GM10266 (cell line): ENCODE data around the gene PRR20B.
"Not testable (repeated sequence)": the region's sequence is repeated elsewhere in the genome, so short reads cannot be mapped to it uniquely, and the experiment has no call there.

Experiments
- DNase-seq: peaks from one replicate; pipeline ENCODE4 v3.0.0; 2012; ENCODE audit errors: extremely low spot score
- CTCF ChIP-seq: IDR thresholded peaks from 2 replicates; pipeline ENCODE4 v1.5.1; 2012; ENCODE audit warnings: mild to moderate bottlenecking, low read depth; ENCODE audit not compliant: control insufficient read depth, insufficient read depth; ENCODE audit errors: missing control alignments

Gene PRR20B

DNA sequence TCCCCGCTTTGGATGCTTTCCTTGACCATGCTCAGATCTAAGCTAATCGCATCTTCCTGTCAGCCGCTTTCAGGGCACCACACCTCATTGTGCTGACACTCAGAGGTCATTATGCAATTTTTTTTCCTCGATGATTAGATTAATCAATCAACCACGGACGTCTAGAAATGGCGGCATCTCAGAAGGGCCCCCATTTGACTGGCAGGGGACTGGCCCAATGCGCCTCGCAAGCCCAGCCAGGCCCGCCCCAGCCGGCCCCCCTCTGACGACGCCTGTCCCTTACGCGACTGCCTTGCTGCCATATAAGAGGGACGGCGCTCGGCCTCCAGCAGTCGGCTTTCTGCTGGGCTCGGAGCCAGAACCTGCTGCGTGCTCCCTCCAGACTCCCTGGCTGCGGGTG lies at the start of gene PRR20B:
TSS of gene PRR20B (plus strand) at position 301 of the 400 bp plus-strand sequence. CDS start 387 bp downstream, outside the sequence.
- not testable (repeated sequence) for DNase-seq

DNA sequence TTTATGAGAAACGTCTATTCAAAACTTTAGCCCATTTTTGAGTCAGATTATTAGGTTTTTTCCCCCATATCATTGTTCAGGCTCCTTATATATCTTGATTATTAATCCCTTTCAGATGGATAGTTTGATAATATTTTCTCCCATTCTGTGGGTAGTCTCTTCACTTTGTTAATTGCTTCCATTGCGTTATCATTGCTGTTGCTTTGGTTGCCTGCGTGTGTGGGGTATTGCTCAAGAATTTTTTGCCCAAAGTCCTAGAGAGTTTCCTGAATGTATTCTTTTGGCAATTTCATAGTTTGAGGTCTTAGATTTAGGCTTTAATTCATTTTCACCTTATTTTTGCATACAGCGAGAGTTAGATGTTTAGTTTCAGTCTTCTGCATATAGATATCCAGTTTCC lies 32.3 kb upstream of the PRR20B start:
- no peak for DNase-seq
- no peak for TF ChIP-seq CTCF

GRCh38 chr13:57123681-57124080 lies 23.6 kb upstream of the PRR20B start:
- no peak for DNase-seq
- TF ChIP-seq CTCF = no peak

DNA sequence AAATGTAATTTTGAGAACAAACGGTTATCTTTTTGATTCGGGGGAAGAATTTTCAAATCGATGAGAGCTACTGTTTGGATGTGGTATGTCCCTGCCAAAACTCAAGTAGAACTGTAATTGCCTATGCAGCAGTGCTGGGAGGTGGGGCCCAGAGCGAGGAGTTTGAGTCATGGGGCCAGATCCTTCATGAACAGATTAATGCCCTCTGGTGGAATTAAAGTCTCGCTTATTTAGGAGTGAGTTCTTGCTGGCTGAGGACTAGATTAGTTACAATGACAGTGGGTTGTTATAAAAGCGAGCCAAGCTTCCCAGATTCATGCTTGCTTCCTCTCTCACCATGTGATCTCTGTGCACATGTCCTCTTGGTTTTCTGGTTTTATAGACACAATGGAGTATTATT lies 18.4 kb upstream of the PRR20B start:
- no peak for TF ChIP-seq CTCF
- no peak for DNase-seq

GRCh38 chr13:57136093-57136492 lies 11.2 kb upstream of the PRR20B start:
- DNase-seq = no peak
- TF ChIP-seq CTCF = no peak

- DNase-seq = no peak
- TF ChIP-seq CTCF = no peak
Observed at GRCh38 chr13:57137585-57137984, 9.7 kb upstream of the PRR20B start.

DNA sequence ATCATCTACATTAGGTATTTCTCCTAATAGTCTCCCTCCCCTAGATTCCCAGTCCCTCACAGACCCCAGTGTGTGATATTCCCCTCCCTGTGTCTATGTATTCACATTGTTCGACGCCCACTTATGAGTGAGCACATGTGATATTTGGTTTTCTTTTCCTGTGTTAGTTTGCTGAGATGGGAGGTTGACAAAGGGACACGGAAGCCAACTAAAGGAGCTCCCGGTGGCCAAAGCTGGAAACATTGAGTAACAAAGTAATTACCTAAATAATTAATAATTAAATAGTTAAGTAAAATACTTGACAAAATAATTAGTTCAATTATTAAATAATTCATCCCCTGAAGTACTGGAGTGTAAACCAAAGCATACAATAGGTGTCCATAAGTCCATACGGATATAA lies 8.3 kb upstream of the PRR20B start:
- DNase-seq = no peak
- no peak for TF ChIP-seq CTCF

- not testable (repeated sequence) for DNase-seq
Observed at GRCh38 chr13:57139781-57140180, 7.5 kb upstream of the PRR20B start.

DNA sequence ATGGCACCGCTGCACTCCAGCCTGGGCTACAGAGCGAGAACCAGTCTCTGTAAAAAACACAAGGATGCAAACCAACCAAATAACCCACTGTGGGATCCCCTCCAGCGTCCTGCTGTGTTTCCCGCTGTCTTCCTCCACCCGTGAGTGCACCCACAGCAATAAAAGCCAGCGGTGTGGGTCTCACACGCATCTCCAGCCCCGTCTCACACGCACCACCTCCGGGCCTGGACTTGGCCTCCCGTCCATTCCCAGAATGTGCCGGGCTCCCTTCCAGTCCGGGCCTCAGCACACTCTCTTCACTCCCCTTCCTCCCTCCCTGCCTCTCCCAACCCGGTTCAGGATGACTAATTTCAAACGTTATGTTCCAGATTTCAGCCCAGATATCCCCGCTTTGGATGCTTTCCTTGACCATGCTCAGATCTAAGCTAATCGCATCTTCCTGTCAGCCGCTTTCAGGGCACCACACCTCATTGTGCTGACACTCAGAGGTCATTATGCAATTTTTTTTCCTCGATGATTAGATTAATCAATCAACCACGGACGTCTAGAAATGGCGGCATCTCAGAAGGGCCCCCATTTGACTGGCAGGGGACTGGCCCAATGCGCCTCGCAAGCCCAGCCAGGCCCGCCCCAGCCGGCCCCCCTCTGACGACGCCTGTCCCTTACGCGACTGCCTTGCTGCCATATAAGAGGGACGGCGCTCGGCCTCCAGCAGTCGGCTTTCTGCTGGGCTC lies 6.9 kb upstream of the PRR20B start, which contains the start of gene PRR20A:
TSS of gene PRR20A (plus strand) at position 684 of the 734 bp plus-strand sequence. CDS start 387 bp downstream, outside the sequence.
- not testable (repeated sequence) for DNase-seq

DNA sequence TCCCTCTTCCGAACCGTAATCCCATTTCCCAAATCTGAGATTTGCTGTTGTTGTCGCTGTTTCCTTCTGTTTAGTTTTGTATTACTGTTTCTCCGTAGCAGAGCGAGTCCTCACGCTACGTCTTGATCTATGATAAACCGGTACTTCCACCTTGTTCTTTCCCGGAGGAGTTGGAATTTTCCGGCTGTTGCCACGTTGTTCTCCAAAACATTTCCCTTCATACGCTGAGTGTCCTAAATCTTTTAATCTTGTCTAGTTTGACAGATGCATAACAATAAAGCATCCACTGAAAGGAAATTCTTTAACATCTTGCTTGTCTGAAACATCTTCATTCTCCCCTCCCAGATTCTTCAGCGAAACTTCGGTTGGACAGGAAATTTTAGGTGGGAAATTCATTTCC lies 818 bp downstream of the PRR20B start:
- not testable (repeated sequence) for DNase-seq

- not testable (repeated sequence) for DNase-seq
Observed at GRCh38 chr13:57153761-57154160, 6.5 kb downstream of the PRR20B start, which contains the start of gene PRR20C. TSS of gene PRR20C (plus strand) at chr13:57154061. CDS start at chr13:57154448, 387 bp downstream.

GRCh38 chr13:57160332-57160731 lies 13.0 kb downstream of the PRR20B start, which contains the start of gene PRR20D:
TSS of gene PRR20D (plus strand) at chr13:57160632. CDS start at chr13:57161019, 387 bp downstream.
- not testable (repeated sequence) for DNase-seq

DNA sequence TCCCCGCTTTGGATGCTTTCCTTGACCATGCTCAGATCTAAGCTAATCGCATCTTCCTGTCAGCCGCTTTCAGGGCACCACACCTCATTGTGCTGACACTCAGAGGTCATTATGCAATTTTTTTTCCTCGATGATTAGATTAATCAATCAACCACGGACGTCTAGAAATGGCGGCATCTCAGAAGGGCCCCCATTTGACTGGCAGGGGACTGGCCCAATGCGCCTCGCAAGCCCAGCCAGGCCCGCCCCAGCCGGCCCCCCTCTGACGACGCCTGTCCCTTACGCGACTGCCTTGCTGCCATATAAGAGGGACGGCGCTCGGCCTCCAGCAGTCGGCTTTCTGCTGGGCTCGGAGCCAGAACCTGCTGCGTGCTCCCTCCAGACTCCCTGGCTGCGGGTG lies 19.6 kb downstream of the PRR20B start, which contains the start of gene PRR20E:
TSS of gene PRR20E (plus strand) at position 301 of the 400 bp plus-strand sequence. CDS start 387 bp downstream, outside the sequence.
- DNase-seq = not testable (repeated sequence)
